H1 (cell line): ENCODE measurements around the gene C21orf58. TPM values are rescaled to one million over a fixed set of nuclear protein-coding genes. Genes with fewer than 3 reads are reported as not detected.

ENCODE experiments used
- CBX5 ChIP-seq: fragments of 300-800, 300-1000 bp; sonication (generic); IDR thresholded peaks from 2 replicates; pipeline ENCODE4 v1.7.1; 2016; ENCODE audit warnings: antibody characterized with exemption, low read length, low read depth
- EZH2 ChIP-seq: fragments of 200-600 bp; sonication (generic); IDR thresholded peaks from 2 replicates; pipeline ENCODE4 v1.7.1; 2012; ENCODE audit warnings: low read depth, mild to moderate bottlenecking, moderate library complexity, low read length, inconsistent platforms; ENCODE audit not compliant: severe bottlenecking
- polyA plus RNA-seq, 7 experiments: library from polyadenylated mRNA; depleted of rRNA in 3 of 7; stranded (reverse) in 5 of 7; unstranded in 2 of 7; fragments of >200 nt in 5 of 7; fragments of 200-250 nt in 2 of 7; gene quantifications; 1 replicate in 5 of 7; 2 replicates in 1 of 7; 4 replicates in 1 of 7; pipeline versions ENCODE4 v1.2.1 to v1.2.3, GENCODE V29; 2011 to 2013; ENCODE audit warnings: missing spikeins in 2 of 7, mixed read lengths in 2 of 7
- total RNA-seq: library from RNA; stranded (reverse); fragmentation: NEBNext Ultra II Directional; extraction: Animal tissue kit (Norgen Biotek cat#: 25700); gene quantifications from 2 replicates; pipeline ENCODE4 v1.2.1, GENCODE V29; 2021

The C21orf58 gene
- total and polyA plus RNA-seq, 2 of the 8 experiments (the other 6 are each of a cell fraction or from before 2014, with no cell fraction given): 13.8 to 26.1 TPM

DNA sequence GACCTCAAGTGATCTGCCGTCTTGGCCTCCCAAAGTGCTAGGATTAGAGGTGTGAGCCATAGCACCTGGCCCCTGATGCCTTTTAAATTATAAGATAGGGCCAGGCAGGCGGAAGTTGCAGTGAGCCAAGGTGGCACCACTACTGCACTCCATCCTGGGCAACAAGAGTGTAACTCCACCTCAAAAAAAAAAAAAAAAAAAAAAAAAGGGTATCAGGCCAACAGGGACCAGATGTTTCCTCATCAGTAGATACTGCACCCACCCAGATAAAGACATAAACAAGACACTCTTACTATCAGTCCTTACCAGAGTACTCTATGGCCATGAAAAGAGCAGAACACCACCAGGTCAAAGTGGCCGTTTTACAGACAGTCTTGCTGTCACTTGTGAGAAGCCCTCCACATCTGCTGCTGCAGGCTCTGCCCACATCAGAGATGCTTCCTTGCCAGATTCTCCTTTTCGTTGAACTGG lies 3.3 kb downstream of the C21orf58 start (continued):
- no peak for TF ChIP-seq CBX5
- TF ChIP-seq EZH2: no peak
